GM18507 (cell line): ENCODE measurements around the gene YY2.
"Not testable (repeated sequence)": the region's sequence is repeated elsewhere in the genome, so short reads cannot be mapped to it uniquely, and the experiment has no call there.

Experiments used
- DNase-seq: peaks from one replicate; pipeline ENCODE4 v3.0.0; 2011; ENCODE audit warnings: low read depth; ENCODE audit not compliant: insufficient read length; ENCODE audit errors: extremely low spot score
- FAIRE-seq: peaks from 2 replicates; lab custom pipeline; 2011; peaks lifted over from hg19 to GRCh38; lab: Jason Lieb, UNC

The YY2 gene

DNA sequence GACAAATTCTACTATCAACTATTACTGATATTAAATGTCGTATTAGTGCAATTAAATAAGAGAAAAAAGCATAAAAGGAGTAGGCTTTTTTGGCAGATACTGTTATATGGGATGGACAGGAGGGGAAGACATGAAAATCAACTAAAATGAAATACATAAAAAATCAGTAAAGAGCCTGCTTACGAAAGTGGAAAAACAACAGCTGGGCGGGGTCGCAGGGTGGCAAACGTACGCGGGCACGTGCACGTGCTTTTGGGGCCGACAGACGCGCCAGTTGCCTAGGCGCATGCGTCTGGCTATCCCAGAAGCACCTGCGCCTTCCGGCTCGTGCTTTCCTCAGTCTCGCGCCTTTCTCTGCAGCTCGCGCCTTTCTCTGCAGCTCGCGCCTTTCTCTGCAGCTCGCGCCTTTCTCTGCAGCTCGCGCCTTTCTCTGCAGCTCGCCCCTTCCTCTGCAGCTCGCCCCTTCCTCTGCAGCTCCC, at the start of gene YY2:
YY2 (plus strand) TSS at position 51 of the 479 bp plus-strand sequence. CDS start 498 bp downstream, outside the sequence.
- FAIRE-seq (no peak), DNase-seq (no peak)

- FAIRE-seq (no peak), DNase-seq (no peak)
These were observed 49.1 kb upstream of the YY2 start for GRCh38 chrX:21806691-21807090.

DNA sequence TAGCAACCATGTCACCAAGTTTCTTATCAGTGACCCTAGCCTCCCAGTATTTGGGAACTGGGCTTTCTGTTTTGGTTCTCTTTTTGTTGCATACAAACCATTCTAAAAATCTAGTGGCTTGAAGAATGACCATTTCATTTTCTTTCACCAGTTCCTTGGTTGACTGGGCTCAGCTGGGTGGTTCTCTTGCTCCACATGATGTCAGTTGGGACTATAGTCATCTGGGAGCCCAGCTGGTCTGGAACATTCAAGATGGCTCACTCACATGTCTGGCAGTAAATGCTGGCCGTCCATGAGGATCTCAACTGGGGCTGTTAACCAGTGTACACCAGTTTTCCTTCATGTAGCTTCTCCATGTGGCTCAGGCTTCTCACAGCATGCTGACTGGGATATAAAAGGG, 44.0 kb upstream of the YY2 start:
- DNase-seq (no peak), FAIRE-seq (no peak)

- FAIRE-seq (no peak), DNase-seq (no peak)
These were observed 43.2 kb upstream of the YY2 start for GRCh38 chrX:21812628-21813027.

GRCh38 chrX:21813612-21814368, 42.0 kb upstream of the YY2 start:
- DNase-seq (no peak), FAIRE-seq (no peak)

DNA sequence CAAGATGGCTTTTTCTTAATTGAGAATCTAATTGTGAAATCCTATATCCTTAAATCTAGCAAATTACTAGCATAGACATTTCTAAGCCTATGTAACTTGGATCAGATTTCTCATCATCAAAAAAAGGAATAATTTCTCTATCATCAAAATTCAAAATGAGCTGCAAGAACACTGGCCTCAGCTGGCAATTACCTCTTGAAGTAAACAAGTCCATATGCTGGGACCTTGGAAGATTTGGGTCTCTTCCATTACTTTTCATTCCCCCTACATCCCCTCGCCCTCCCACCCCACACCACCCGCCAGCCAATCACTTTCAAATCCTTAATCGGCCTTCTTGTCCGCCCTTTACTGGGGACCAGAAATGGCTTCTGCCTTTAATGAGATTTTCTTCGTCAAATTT, 39.7 kb upstream of the YY2 start:
- FAIRE-seq (no peak), DNase-seq (no peak)

- DNase-seq, FAIRE-seq: not testable (repeated sequence)
These were observed 35.6 kb upstream of the YY2 start for GRCh38 chrX:21820170-21820569.

DNA sequence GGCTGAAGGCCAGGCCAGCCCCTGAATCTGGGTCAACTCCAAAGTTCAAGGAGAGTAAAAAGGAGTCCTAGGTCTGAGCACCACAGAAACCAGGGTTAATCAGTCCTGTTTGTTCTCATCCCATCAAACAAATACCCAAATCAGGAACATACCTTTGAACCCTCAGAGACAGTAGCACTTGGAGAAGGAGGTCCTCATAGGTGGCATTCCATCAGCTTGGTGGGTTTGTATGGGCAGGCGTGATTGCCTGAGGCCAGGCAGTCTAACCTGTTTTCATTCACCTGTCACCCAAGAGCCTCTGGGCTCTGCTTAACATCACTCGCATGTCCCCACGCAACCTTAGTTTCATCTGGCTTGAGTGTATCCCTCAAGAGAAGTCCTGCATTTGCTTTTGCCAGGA, 33.9 kb upstream of the YY2 start:
- DNase-seq = no peak
- FAIRE-seq = no peak

- FAIRE-seq (no peak), DNase-seq (no peak)
These were observed 24.3 kb upstream of the YY2 start for GRCh38 chrX:21831496-21831895.

- no peak for FAIRE-seq
- no peak for DNase-seq
These were observed 18.7 kb upstream of the YY2 start for GRCh38 chrX:21837056-21837455.

DNA sequence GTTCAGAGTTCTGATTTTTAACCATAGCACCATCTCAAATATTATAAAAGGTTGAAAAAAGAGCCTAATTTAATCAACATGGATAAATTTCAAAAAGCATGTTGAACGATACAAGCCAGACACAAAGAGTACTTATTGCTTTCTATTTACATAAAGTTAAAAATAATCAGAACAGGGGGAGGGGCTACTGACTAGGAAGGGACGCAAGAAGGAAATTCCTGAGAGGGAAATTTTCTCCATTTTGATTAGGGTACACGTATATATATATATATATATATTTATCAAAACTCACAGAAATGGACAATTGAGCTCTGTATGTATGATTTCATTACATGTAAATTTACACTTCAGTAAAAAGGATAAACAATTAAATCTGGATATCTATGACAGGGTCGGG, 16.9 kb upstream of the YY2 start:
- DNase-seq (no peak), FAIRE-seq (no peak)

DNA sequence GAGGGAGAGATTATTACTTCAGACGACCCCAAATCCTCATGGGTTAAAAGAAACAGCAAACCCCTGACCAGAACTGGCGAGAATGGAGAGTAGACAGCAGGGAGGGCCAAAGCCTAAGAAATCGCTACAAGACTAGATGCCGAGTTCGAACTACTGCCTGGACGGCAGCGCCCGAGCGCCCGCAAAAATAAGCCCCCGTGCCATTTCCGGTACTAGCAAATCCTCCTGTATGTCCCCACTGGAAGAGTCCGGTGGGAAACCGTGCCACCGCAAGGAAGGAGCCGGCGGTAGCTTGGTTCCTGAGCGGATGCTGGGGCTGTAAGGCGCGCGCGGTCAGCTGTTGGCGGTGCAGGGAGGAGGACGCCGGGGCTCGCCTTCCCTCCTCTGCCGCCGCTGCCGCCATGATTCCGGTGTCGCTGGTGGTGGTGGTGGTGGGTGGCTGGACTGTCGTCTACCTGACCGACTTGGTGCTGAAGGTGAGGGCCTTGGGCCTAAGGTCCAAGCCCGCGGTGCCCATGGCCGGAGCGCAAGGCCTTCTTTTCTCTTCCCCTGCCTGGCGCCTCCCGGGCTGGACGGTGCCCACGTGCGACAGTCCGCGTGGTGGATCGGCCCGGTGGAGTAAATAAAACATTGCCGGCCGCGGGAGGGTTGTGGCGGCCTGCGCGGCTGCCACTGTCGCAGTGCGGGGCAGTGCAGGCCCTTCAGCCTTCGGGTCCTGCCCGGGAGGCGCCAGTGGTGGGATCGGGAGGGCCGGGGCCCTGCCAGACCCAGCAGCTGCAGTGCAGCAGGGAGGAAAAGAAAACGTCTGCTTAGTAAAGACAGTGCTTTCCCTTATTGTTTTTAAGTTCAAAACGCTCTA, 16.2 kb upstream of the YY2 start, which contains the start of gene MBTPS2:
MBTPS2 (plus strand) TSS at position 284 of the 859 bp plus-strand sequence; CDS start at position 402, 118 bp downstream.
- DNase-seq = peak; percentile 18
- FAIRE-seq = peak; percentile 85

DNA sequence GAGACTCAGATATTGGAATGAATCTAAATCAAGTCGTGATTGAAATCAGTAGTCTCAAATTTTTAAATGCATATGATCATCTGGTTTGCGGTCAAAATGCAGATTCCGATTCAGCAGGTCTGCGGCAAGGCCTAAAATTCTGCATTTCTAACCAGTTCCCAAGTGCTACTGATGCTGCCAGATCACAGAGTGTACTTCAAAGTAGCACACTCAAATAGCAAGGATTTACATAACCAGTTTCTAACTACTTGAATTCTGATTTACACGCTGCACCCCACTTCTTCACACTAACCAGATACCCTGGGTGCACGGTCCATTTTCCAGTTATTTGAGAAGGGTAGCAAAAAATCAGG, 15.6 kb upstream of the YY2 start:
- FAIRE-seq = no peak
- no peak for DNase-seq

GRCh38 chrX:21843179-21843578, 12.6 kb upstream of the YY2 start:
- DNase-seq (no peak), FAIRE-seq (no peak)

GRCh38 chrX:21845096-21845495, 10.7 kb upstream of the YY2 start:
- FAIRE-seq = no peak
- DNase-seq = no peak

- no peak for FAIRE-seq
- DNase-seq = no peak
These were observed 8.4 kb upstream of the YY2 start for GRCh38 chrX:21847342-21847741.

- FAIRE-seq = no peak
- DNase-seq = no peak
These were observed 2.2 kb upstream of the YY2 start for GRCh38 chrX:21853578-21853977.

DNA sequence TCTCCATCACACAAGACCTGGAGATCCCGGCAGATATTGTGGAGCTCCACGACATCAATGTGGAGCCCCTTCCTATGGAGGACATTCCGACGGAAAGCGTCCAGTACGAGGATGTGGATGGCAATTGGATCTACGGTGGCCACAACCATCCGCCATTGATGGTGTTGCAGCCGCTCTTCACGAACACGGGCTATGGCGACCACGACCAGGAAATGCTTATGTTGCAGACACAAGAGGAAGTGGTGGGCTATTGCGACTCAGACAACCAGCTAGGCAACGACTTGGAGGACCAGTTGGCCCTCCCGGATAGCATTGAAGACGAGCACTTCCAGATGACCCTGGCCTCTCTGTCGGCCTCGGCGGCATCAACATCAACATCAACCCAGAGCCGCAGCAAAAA, 717 bp downstream of the YY2 start:
- no peak for FAIRE-seq

GRCh38 chrX:21863241-21863640, 7.5 kb downstream of the YY2 start:
- FAIRE-seq (no peak), DNase-seq (no peak)

More for the DNA sequence above, 717 bp downstream of the YY2 start:
- no peak for DNase-seq

GRCh38 chrX:21865436-21865835, 9.6 kb downstream of the YY2 start:
- FAIRE-seq (no peak), DNase-seq (no peak)

GRCh38 chrX:21870494-21870893, 14.7 kb downstream of the YY2 start:
- no peak for FAIRE-seq
- DNase-seq = no peak
